HL-60 (cell line): ENCODE measurements around the gene NADSYN1.

ENCODE experiments used
- DNase-seq, 2 experiments: peaks; one replicate each; pipeline ENCODE4 v3.0.0-alpha.2; 2010 to 2020; ENCODE audit warnings: low read depth in 1 of 2, low spot score in 1 of 2
- H3K27ac ChIP-seq: fragments of 250-450 bp; sonication (Bioruptor Pico); replicated peaks from 2 replicates; pipeline ENCODE4 v1.5.1; 2020; ENCODE audit warnings: mild to moderate bottlenecking, moderate library complexity
- H3K27me3 ChIP-seq: fragments of 250-450 bp; sonication (Bioruptor Pico); 2 replicates; pipeline ENCODE4 v1.5.1; 2021; ENCODE audit warnings: mild to moderate bottlenecking, moderate library complexity; ENCODE audit not compliant: insufficient read depth, poor library complexity, severe bottlenecking
- H3K4me3 ChIP-seq: replicated peaks from 2 replicates; pipeline ENCODE4 v1.5.1; 2011; ENCODE audit warnings: mild to moderate bottlenecking, control low read depth, low read length; ENCODE audit not compliant: insufficient read depth
- CTCF ChIP-seq: IDR thresholded peaks from one replicate; pipeline ENCODE4 v1.5.1; 2011; ENCODE audit warnings: low read length, control low read depth, inconsistent platforms; ENCODE audit not compliant: insufficient read depth
- GABPA ChIP-seq: IDR thresholded peaks from 2 replicates; pipeline ENCODE4 v1.6.1; 2012; ENCODE audit warnings: low read depth
- POLR2AphosphoS5 ChIP-seq: IDR thresholded peaks from 2 replicates; pipeline ENCODE4 v1.6.1; 2012; ENCODE audit warnings: low read depth
- REST ChIP-seq: IDR thresholded peaks from 2 replicates; pipeline ENCODE4 v1.6.1; 2012; ENCODE audit warnings: low read depth; ENCODE audit not compliant: insufficient replicate concordance
- SPI1 ChIP-seq: IDR thresholded peaks from 2 replicates; pipeline ENCODE4 v1.6.1; 2012; ENCODE audit warnings: low read depth, mild to moderate bottlenecking, borderline replicate concordance

The NADSYN1 gene

GRCh38 chr11:71452199-71453036 lies 585 bp upstream of the NADSYN1 start:
- Histone ChIP-seq H3K4me3 (peak overlapping the region; percentile 87), H3K27me3 (no peaks in the 10 kb centered on the region), H3K27ac (peak overlapping the region; percentile 89)
- peak; percentile 90 for DNase-seq
- TF ChIP-seq GABPA (peak; percentile 64), SPI1 (peak; percentile 13; the same call in 1 of the 2 replicates), REST (peak; percentile 26), POLR2AphosphoS5 (peak; percentile 28), CTCF (no peak)

GRCh38 chr11:71453918-71454304 lies 908 bp downstream of the NADSYN1 start:
- TF ChIP-seq GABPA (no peak), CTCF (no peak), POLR2AphosphoS5 (no peak), REST (no peak), SPI1 (no peak)
- no peak for DNase-seq
- H3K27ac ChIP-seq: peak overlapping the region; percentile 89
- no peaks in the 10 kb centered on the region for H3K27me3 ChIP-seq
- H3K4me3 ChIP-seq: peak overlapping the region; percentile 87

- Histone ChIP-seq H3K27ac (no peak overlapping the region), H3K27me3 (no peaks in the 10 kb centered on the region), H3K4me3 (peak overlapping the region; percentile 87)
- TF ChIP-seq SPI1: no peak
- no peak for TF ChIP-seq CTCF
- TF ChIP-seq REST: no peak
- TF ChIP-seq GABPA: no peak
- TF ChIP-seq POLR2AphosphoS5: no peak
- no peak for DNase-seq
These were observed 1.6 kb downstream of the NADSYN1 start for GRCh38 chr11:71454470-71455113.
